ENCODE measurements around the gene DENND1C. TPM values are rescaled to one million over a fixed set of nuclear protein-coding genes. Genes with fewer than 3 reads are reported as not detected.

DENND1C gene
- total and polyA plus RNA-seq, 8 donors = 0.51 to 3.2 (median 1.7) TPM

DNA sequence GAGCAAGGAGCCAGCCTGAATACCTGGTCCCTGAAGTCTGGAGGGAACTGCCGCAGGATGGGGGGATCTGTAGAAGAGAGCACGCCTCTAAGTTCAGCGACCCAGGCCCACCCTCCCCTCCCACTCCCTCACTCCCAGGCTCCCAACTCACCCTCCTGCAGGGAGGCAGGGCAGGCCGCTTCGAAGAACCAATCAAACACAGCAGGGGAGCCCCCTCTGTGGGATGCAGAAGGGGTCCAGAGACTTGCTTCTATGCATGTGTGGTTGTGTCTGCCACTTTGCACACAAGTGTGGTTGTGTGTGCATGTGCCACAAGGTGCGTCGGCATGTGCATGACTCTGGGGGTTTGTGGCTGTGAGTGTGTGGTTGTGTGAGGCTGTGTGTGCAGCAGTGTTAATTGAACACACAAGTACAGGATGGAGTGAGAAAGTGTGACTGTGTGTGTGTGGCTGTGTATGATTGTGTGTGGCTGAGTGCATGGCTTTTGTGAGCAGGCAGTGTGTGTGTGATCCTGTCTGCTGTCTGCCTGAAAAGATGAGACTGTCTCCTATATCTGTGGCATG lies 1.7 kb downstream of the DENND1C start:
- H3K4me3 ChIP-seq = no peak overlapping the region
- no peak for DNase-seq
- no peaks in the 10 kb centered on the region for H3K36me3 ChIP-seq
- 58 to 69% methylated on average over 7 of the region's 7 CpGs for WGBS, 2 donors
- H3K4me1 ChIP-seq = peaks cover 0 to 10% (median 8%) of the 10 kb centered on the region in 3 donors
- TF ChIP-seq, protein P1, sequence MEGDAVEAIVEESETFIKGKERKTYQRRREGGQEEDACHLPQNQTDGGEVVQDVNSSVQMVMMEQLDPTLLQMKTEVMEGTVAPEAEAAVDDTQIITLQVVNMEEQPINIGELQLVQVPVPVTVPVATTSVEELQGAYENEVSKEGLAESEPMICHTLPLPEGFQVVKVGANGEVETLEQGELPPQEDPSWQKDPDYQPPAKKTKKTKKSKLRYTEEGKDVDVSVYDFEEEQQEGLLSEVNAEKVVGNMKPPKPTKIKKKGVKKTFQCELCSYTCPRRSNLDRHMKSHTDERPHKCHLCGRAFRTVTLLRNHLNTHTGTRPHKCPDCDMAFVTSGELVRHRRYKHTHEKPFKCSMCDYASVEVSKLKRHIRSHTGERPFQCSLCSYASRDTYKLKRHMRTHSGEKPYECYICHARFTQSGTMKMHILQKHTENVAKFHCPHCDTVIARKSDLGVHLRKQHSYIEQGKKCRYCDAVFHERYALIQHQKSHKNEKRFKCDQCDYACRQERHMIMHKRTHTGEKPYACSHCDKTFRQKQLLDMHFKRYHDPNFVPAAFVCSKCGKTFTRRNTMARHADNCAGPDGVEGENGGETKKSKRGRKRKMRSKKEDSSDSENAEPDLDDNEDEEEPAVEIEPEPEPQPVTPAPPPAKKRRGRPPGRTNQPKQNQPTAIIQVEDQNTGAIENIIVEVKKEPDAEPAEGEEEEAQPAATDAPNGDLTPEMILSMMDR (IDR thresholded peaks at IDR 0.05) = no peak
- intact Hi-C loops (cut with DNase I) = no loop called here
- H3K27me3 ChIP-seq = no peaks in the 10 kb centered on the region
- H3K27ac ChIP-seq = no peak overlapping the region
- ATAC-seq = no peak
- H3K9me3 ChIP-seq = no peaks in the 10 kb centered on the region
- FAIRE-seq = no peak

DNA sequence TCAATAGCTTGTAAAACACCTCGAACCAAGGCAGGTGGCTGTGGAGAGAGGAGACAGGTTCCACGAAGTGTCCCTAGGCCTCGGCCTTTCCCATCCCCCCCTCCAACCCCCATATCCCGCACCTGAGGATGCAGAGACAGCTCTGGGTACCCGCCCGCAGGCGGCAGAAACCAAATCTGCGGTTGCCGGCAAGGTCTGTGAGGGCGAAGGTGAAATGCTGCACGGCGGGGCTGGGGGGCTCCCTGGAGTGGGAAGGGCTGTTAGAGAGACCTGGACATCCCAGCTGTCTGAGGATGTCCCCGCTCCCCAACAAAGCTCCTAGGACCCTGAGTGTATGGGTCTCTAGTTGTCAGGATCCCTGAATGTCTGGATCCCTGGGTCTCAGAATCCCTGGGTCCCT lies 2.8 kb downstream of the DENND1C start:
- DNase-seq = peak in 1 of 6 donors; percentile 23
- H3K9me3 ChIP-seq = no peaks in the 10 kb centered on the region
- ATAC-seq = no peak
- H3K4me3 ChIP-seq = no peak overlapping the region
- H3K27ac ChIP-seq = no peak overlapping the region
- intact Hi-C loops (cut with DNase I) = no loop called here
- H3K27me3 ChIP-seq = no peaks in the 10 kb centered on the region
- H3K36me3 ChIP-seq = no peaks in the 10 kb centered on the region
- H3K4me1 ChIP-seq = peaks cover 0 to 10% (median 8%) of the 10 kb centered on the region in 3 donors
- WGBS, 2 donors = 77 to 87% methylated on average over 13 of the region's 13 CpGs
- FAIRE-seq = no peak
- TF ChIP-seq, protein P1 (IDR thresholded peaks at IDR 0.05) = no peak

DNA sequence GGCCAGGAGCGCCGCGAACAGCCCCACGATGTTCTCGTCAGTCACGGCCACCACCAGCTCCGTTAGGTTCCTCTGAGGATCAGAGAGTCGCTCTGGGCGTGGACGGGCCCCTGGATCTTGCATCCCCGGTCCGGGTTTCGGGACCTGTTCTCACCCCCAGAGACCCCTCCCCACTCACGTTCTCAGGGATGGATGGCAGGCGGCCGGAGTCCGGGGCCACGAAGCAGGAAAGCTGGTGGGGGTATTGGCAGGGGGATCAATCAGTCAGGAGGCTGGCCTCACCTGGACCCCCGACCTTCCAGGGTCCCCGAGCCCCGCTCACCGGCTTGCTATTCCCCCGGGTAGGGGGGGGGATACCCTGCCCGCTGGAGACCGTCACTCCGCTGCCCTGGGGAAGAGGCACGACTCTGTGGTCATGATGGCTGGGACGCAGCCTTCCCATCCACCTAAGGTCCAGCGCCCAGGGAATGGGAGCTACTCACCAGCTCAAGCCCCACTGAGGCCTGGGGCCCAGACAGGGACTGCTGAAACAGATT lies 4.6 kb downstream of the DENND1C start:
- TF ChIP-seq, protein P1 (IDR thresholded peaks at IDR 0.05) = no peak
- H3K9me3 ChIP-seq = no peaks in the 10 kb centered on the region
- intact Hi-C loops (cut with DNase I) = no loop called here
- no peak for FAIRE-seq
- DNase-seq = peak in 1 of 6 donors; percentile 80
- H3K27ac ChIP-seq = no peak overlapping the region
- no peak for ATAC-seq
- WGBS, 2 donors = 31 to 34% methylated on average over 22 to 29 of the region's 29 CpGs
- H3K4me1 ChIP-seq = peaks cover 0 to 15% (median 10%) of the 10 kb centered on the region in 3 donors
- H3K4me3 ChIP-seq = peak overlapping the region; percentile 10 to 40 (median 18)
- no peaks in the 10 kb centered on the region for H3K36me3 ChIP-seq
- no peaks in the 10 kb centered on the region for H3K27me3 ChIP-seq

DNA sequence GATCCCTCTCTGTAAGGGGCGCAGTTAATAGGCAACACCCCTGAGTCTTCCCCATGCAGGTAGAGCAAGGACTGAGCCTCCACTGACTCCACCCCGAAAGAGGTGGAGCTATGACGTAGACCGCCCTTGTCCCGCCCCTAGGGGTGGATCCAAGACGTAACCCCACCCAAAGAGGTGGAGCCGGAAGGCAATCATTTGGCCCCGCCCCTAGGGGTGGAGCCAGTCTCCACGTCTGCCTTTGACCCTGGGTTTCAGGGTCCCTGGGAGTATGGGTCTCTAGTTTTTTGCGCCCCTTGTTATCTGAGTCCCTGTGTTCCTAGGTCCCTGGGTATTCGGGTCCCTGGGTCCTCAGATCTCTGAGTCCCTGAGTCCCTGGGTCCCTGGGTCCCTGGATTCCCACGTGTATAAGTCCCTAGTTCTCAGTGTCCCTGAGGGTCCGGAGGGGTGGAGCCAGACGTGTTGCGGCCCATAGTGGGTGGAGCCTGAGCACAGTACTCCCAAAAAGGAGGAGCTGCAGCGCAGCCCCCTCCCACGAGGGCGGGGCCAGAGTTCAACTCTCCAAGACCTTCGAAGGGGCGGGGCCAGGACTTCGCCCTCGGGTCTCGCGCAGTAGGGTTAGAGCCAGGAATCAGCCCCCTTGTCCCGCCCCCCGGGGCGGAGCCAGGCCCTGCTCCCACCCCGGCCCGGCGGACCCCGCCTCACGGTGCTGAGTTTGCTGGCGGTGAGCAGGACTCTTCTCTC lies 5.3 kb downstream of the DENND1C start:
- no peaks in the 10 kb centered on the region for H3K9me3 ChIP-seq
- no peaks in the 10 kb centered on the region for H3K27me3 ChIP-seq
- peak; percentile 80 to 94 (median 90) for ATAC-seq
- DNase-seq = peak; percentile 83 to 96 (median 92)
- TF ChIP-seq, protein P1 (IDR thresholded peaks at IDR 0.05) = no peak
- H3K27ac ChIP-seq = no peak overlapping the region
- FAIRE-seq = no peak
- H3K4me3 ChIP-seq = peak overlapping the region; percentile 10 to 40 (median 18)
- no peaks in the 10 kb centered on the region for H3K36me3 ChIP-seq
- WGBS, 2 donors = 8 to 11% methylated on average over 31 to 33 of the region's 33 CpGs
- peaks cover 0 to 15% (median 10%) of the 10 kb centered on the region in 3 donors for H3K4me1 ChIP-seq
- intact Hi-C loops (cut with DNase I) = no loop called here
